Measurements from ENCODE around the gene ACSM2A. TPM values are rescaled to one million over a fixed set of nuclear protein-coding genes. Genes with fewer than 3 reads are reported as not detected.
"Not testable (repeated sequence)": the region's sequence is repeated elsewhere in the genome, so short reads cannot be mapped to it uniquely, and the experiment has no call there.

ACSM2A gene
- total RNA-seq, 1 experiment from 2014 or later = not detected

- Histone ChIP-seq H3K27me3 (ENCODE audit: insufficient read depth, low read length) (peaks cover 15% of the 10 kb centered on the region), H3K9me2 (ENCODE audit: insufficient read depth) (no peaks in the 10 kb centered on the region), H3K4me1 (ENCODE audit: control insufficient read depth in 1 of 2, insufficient read depth in 2 of 2, low read length in 2 of 2) (no peaks in the 10 kb centered on the region), H4K20me1 (ENCODE audit: insufficient read depth) (no peaks in the 10 kb centered on the region), H3K4me3 (replicated peaks in 1 of 2; ENCODE audit: low read depth in 1 of 2, low read length in 2 of 2) (no peak overlapping the region), H3K36me3 (ENCODE audit: control insufficient read depth in 1 of 2, insufficient read depth in 2 of 2, low read length in 2 of 2) (no peaks in the 10 kb centered on the region), H3K27ac (ENCODE audit: low read depth, low read length) (no peak overlapping the region), H3K79me2 (ENCODE audit: insufficient read depth, low read length) (no peaks in the 10 kb centered on the region), H3K4me2 (ENCODE audit: low read length) (no peak overlapping the region), H3K9me3 (ENCODE audit: control insufficient read depth in 1 of 2, insufficient read depth in 1 of 2, low read depth in 1 of 2, low read length in 2 of 2) (no peaks in the 10 kb centered on the region), H2AFZ (ENCODE audit: low read depth, low read length, poor library complexity, severe bottlenecking) (no peak overlapping the region), H3K9ac (ENCODE audit: low read length) (no peak overlapping the region)
- CTCF ChIA-PET = no interaction called here
- no TSS peak for BruUV-seq (replicated peaks)
- TF ChIP-seq YY1 (IDR thresholded peaks at IDR 0.05; ENCODE audit: extremely low read depth, insufficient replicate concordance, low read depth, low read length) (no peak), RAD21 (IDR thresholded peaks at IDR 0.05; ENCODE audit: low read depth) (no peak), POLR2A (IDR thresholded peaks at IDR 0.05; ENCODE audit: borderline replicate concordance, extremely low read depth, insufficient read depth, insufficient read length) (no peak), SP1 (IDR thresholded peaks at IDR 0.05; ENCODE audit: low read depth) (no peak), ZNF274 (IDR thresholded peaks at IDR 0.05; ENCODE audit: low read depth, low read length) (no peak)
- intact Hi-C loops (cut with micrococcal nuclease) = no loop called here
- RAD21 ChIA-PET (ENCODE audit: low non-redundant PET in 1 of 2, low total read pairs in 2 of 2, uncharacterized antibody in 2 of 2, unreplicated experiment in 2 of 2) = no interaction called here
- POLR2A ChIA-PET = no interaction called here
- DNase-seq (ENCODE audit: low read depth, low spot score) (no peak), ATAC-seq (no peak)
These were observed 67.9 kb downstream of the ACSM2A start for GRCh38 chr16:20519231-20519630.

GRCh38 chr16:20520103-20520502 lies 68.8 kb downstream of the ACSM2A start:
- no peak overlapping the region for H3K9ac ChIP-seq (ENCODE audit: low read length)
- intact Hi-C loops (cut with micrococcal nuclease) = no loop called here
- H3K4me2 ChIP-seq (ENCODE audit: low read length) = no peak overlapping the region
- H3K4me1 ChIP-seq (ENCODE audit: control insufficient read depth in 1 of 2, insufficient read depth in 2 of 2, low read length in 2 of 2) = no peaks in the 10 kb centered on the region
- no peaks in the 10 kb centered on the region for H3K79me2 ChIP-seq (ENCODE audit: insufficient read depth, low read length)
- no peaks in the 10 kb centered on the region for H3K9me2 ChIP-seq (ENCODE audit: insufficient read depth)
- no peaks in the 10 kb centered on the region for H3K9me3 ChIP-seq (ENCODE audit: control insufficient read depth in 1 of 2, insufficient read depth in 1 of 2, low read depth in 1 of 2, low read length in 2 of 2)
- TF ChIP-seq ELF1 (IDR thresholded peaks at IDR 0.05; ENCODE audit: borderline replicate concordance, low read depth) (no peak), POLR2AphosphoS5 (IDR thresholded peaks at IDR 0.05; ENCODE audit: low read depth, low read length) (no peak), CEBPB (IDR thresholded peaks at IDR 0.05; ENCODE audit: low read depth) (no peak), YY1 (IDR thresholded peaks at IDR 0.05; ENCODE audit: extremely low read depth, insufficient replicate concordance, low read depth, low read length) (no peak), CTCF (IDR thresholded peaks at IDR 0.05 in 2 of 3, conservative IDR thresholded peaks at IDR 0.05 in 1 of 3; ENCODE audit: borderline replicate concordance in 1 of 3, insufficient read depth in 1 of 3, low read depth in 2 of 3, low read length in 2 of 3) (no peak), ZFX (IDR thresholded peaks at IDR 0.05) (no peak)
- no peaks in the 10 kb centered on the region for H4K20me1 ChIP-seq (ENCODE audit: insufficient read depth)
- ChIA-PET RAD21 (ENCODE audit: low non-redundant PET in 1 of 2, low total read pairs in 2 of 2, uncharacterized antibody in 2 of 2, unreplicated experiment in 2 of 2) (no interaction called here), POLR2A (no interaction called here), CTCF (no interaction called here)
- BruUV-seq (replicated peaks) = no TSS peak
- H2AFZ ChIP-seq (ENCODE audit: low read depth, low read length, poor library complexity, severe bottlenecking) = no peak overlapping the region
- H3K27me3 ChIP-seq (ENCODE audit: insufficient read depth, low read length) = peaks cover 15% of the 10 kb centered on the region; the same call in 1 of the 2 replicates
- DNase-seq (ENCODE audit: low read depth, low spot score) (no peak), ATAC-seq (no peak)
- no peaks in the 10 kb centered on the region for H3K36me3 ChIP-seq (ENCODE audit: control insufficient read depth in 1 of 2, insufficient read depth in 2 of 2, low read length in 2 of 2)
- no peak overlapping the region for H3K4me3 ChIP-seq (replicated peaks in 1 of 2; ENCODE audit: low read depth in 1 of 2, low read length in 2 of 2)
- H3K27ac ChIP-seq (ENCODE audit: low read depth, low read length) = no peak overlapping the region

GRCh38 chr16:20531795-20532194 lies 80.5 kb downstream of the ACSM2A start:
- H3K9me2 ChIP-seq (ENCODE audit: insufficient read depth); H3K9ac ChIP-seq (ENCODE audit: low read length); H4K20me1 ChIP-seq (ENCODE audit: insufficient read depth); H3K4me1 ChIP-seq (ENCODE audit: control insufficient read depth in 1 of 2, insufficient read depth in 2 of 2, low read length in 2 of 2); RAD21 ChIA-PET (ENCODE audit: low non-redundant PET in 1 of 2, low total read pairs in 2 of 2, uncharacterized antibody in 2 of 2, unreplicated experiment in 2 of 2); H3K27me3 ChIP-seq (ENCODE audit: insufficient read depth, low read length); H3K27ac ChIP-seq (ENCODE audit: low read depth, low read length); ATAC-seq; H2AFZ ChIP-seq (ENCODE audit: low read depth, low read length, poor library complexity, severe bottlenecking); CTCF ChIA-PET; H3K4me2 ChIP-seq (ENCODE audit: low read length); BruUV-seq (replicated peaks); H3K79me2 ChIP-seq (ENCODE audit: insufficient read depth, low read length); H3K9me3 ChIP-seq (ENCODE audit: control insufficient read depth in 1 of 2, insufficient read depth in 1 of 2, low read depth in 1 of 2, low read length in 2 of 2); POLR2A ChIA-PET; intact Hi-C loops (cut with micrococcal nuclease); DNase-seq (ENCODE audit: low read depth, low spot score); H3K36me3 ChIP-seq (ENCODE audit: control insufficient read depth in 1 of 2, insufficient read depth in 2 of 2, low read length in 2 of 2); H3K4me3 ChIP-seq (replicated peaks in 1 of 2; ENCODE audit: low read depth in 1 of 2, low read length in 2 of 2): not testable (repeated sequence)

Measured in HCT116 (cell line).